Endothelial cell of umbilical vein (primary cell): ENCODE results near the gene RIMS3. TPM values are rescaled to one million over a fixed set of nuclear protein-coding genes. Genes with fewer than 3 reads are reported as not detected.

Experiments used
- BruUV-seq: library from RNA; stranded (reverse); fragments of 400-500 nt; replicated peaks from 2 replicates; lab custom pipeline; 2021; lab: Mats Ljungman, UMichigan
- CTCF ChIA-PET: fragments of 300-600, 350-600 bp; sonication (Branson Sonifier 250); formaldehyde crosslinking; loops from one replicate; lab custom pipeline; 2021; ENCODE audit warnings: antibody characterized with exemption, inconsistent platforms; lab: Charles Lee
- POLR2A ChIA-PET: fragments of 300-600, 350-600 bp; sonication (Branson Sonifier 250); formaldehyde crosslinking; loops from one replicate; lab custom pipeline; 2021; ENCODE audit warnings: antibody characterized with exemption, inconsistent platforms; lab: Charles Lee
- DNase-seq: peaks from one replicate; pipeline ENCODE4 v3.0.0-alpha.2; 2011; ENCODE audit warnings: low read depth, low spot score
- FAIRE-seq: peaks from 2 replicates; lab custom pipeline; 2011; peaks lifted over from hg19 to GRCh38; lab: Jason Lieb, UNC
- H2AFZ ChIP-seq: 2 replicates; pipeline ENCODE4 v1.6.0; 2012; ENCODE audit warnings: low read depth, low read length, control low read depth, inconsistent platforms
- H3K27ac ChIP-seq: 2 replicates; pipeline ENCODE4 v1.5.1; 2011; ENCODE audit warnings: low read depth, mild to moderate bottlenecking, control low read depth, low read length, moderate library complexity; ENCODE audit not compliant: insufficient read depth
- H3K27me3 ChIP-seq, 2 experiments: 2 replicates each; pipeline versions ENCODE4 v1.6.0 to v1.6.1; 2011; ENCODE audit warnings: low read length in 2 of 2, mixed read lengths in 1 of 2; ENCODE audit not compliant: control insufficient read depth in 2 of 2, insufficient read depth in 2 of 2
- H3K36me3 ChIP-seq, 2 experiments: 2 replicates in 1 of 2; 3 replicates in 1 of 2; pipeline ENCODE4 v1.5.1; 2011; ENCODE audit warnings: low read length in 2 of 2, mild to moderate bottlenecking in 1 of 2, moderate library complexity in 1 of 2; ENCODE audit not compliant: control insufficient read depth in 2 of 2, insufficient read depth in 2 of 2; ENCODE audit errors: extremely low read depth in 1 of 2
- H3K4me1 ChIP-seq: 3 replicates; pipeline ENCODE4 v1.5.1; 2011; ENCODE audit warnings: mild to moderate bottlenecking, low read length; ENCODE audit not compliant: control insufficient read depth, insufficient read depth; ENCODE audit errors: extremely low read depth
- H3K4me2 ChIP-seq: 2 replicates; pipeline ENCODE4 v1.6.1; 2011; ENCODE audit warnings: low read length, control low read depth, mixed read lengths; ENCODE audit not compliant: insufficient read depth
- H3K4me3 ChIP-seq, 3 experiments: fragments of 200-600 bp in 1 of 3; sonication (generic), shearing (Covaris generic) in 1 of 3; replicated peaks in 1 of 3; 2 replicates each; pipeline ENCODE4 v1.5.1; 2011 to 2016; ENCODE audit warnings: control low read depth in 3 of 3, low read length in 3 of 3, mild to moderate bottlenecking in 2 of 3, inconsistent platforms in 1 of 3, low read depth in 1 of 3, moderate library complexity in 1 of 3; ENCODE audit not compliant: insufficient read depth in 1 of 3
- H3K79me2 ChIP-seq: 2 replicates; pipeline ENCODE4 v1.6.0; 2012; ENCODE audit warnings: low read length, inconsistent platforms; ENCODE audit not compliant: control insufficient read depth, insufficient read depth
- H3K9ac ChIP-seq: replicated peaks from 2 replicates; pipeline ENCODE3; 2011; ENCODE audit warnings: low read length, control low read depth; ENCODE audit not compliant: insufficient read depth; ENCODE audit errors: extremely low read depth
- H3K9me1 ChIP-seq: replicated peaks from 3 replicates; pipeline ENCODE4 v1.6.0; 2011; ENCODE audit warnings: mild to moderate bottlenecking, low read length; ENCODE audit not compliant: control insufficient read depth, insufficient read depth; ENCODE audit errors: extremely low read depth
- H3K9me3 ChIP-seq: replicated peaks from 2 replicates; pipeline ENCODE4 v1.5.1; 2012; ENCODE audit warnings: low read length, inconsistent platforms; ENCODE audit not compliant: control insufficient read depth, insufficient read depth
- H4K20me1 ChIP-seq: replicated peaks from 2 replicates; pipeline ENCODE3; 2011; ENCODE audit warnings: mild to moderate bottlenecking, low read length; ENCODE audit not compliant: control insufficient read depth, insufficient read depth; ENCODE audit errors: extremely low read depth
- EZH2 ChIP-seq: IDR thresholded peaks from 2 replicates; pipeline ENCODE4 v1.6.1; 2012; ENCODE audit warnings: borderline replicate concordance, low read depth, mild to moderate bottlenecking, moderate library complexity, low read length, inconsistent platforms; ENCODE audit not compliant: severe bottlenecking
- FOS ChIP-seq: IDR thresholded peaks from 2 replicates; pipeline ENCODE4 v1.6.1; 2011; ENCODE audit warnings: mild to moderate bottlenecking, low read length, moderate library complexity, borderline replicate concordance; ENCODE audit not compliant: insufficient read depth
- GATA2 ChIP-seq: IDR thresholded peaks from 2 replicates; pipeline ENCODE4 v1.7.0; 2011; ENCODE audit warnings: low read depth, mild to moderate bottlenecking, moderate library complexity, mixed read lengths, low read length; ENCODE audit not compliant: insufficient read length, insufficient read depth
- JUN ChIP-seq: IDR thresholded peaks from 2 replicates; pipeline ENCODE4 v1.6.1; 2011; ENCODE audit warnings: borderline replicate concordance, low read depth; ENCODE audit not compliant: insufficient read length, insufficient read depth
- MAX ChIP-seq: IDR thresholded peaks from 2 replicates; pipeline ENCODE4 v1.6.1; 2011; ENCODE audit not compliant: insufficient read depth, insufficient read length
- MYC ChIP-seq: IDR thresholded peaks from one replicate; pipeline ENCODE4 v1.6.1; 2011; ENCODE audit warnings: mild to moderate bottlenecking, low read depth, low read length
- POLR2A ChIP-seq: IDR thresholded peaks from 2 replicates; pipeline ENCODE4 v1.6.1; 2012; ENCODE audit warnings: low read depth, mild to moderate bottlenecking, control low read depth, low read length
- POLR2AphosphoS5 ChIP-seq: IDR thresholded peaks from 2 replicates; pipeline ENCODE4 v1.6.1; 2012; ENCODE audit warnings: low read depth, mild to moderate bottlenecking, control low read depth, low read length, moderate library complexity; ENCODE audit not compliant: insufficient read depth
- dilution Hi-C: fragments of 300-500 bp; cut with MboI; formaldehyde crosslinking; loops from one replicate; pipeline ENCODE4 v1.15.0; 2019; ENCODE audit warnings: low sequenced_read_pairs; ENCODE audit not compliant: extremely low pct_ligation_motif_present
- intact Hi-C: fragments of 100-400 bp; cut with micrococcal nuclease; formaldehyde crosslinking; loops from one replicate; pipeline ENCODE4 v1.10.0; 2022
- polyA plus RNA-seq, 4 experiments: library from polyadenylated mRNA; depleted of rRNA in 3 of 4; stranded (reverse) in 3 of 4; unstranded in 1 of 4; fragments of >200 nt; gene quantifications; 2 replicates each; pipeline versions ENCODE4 v1.2.1 to v1.2.3, GENCODE V29; 2011 to 2012; ENCODE audit warnings: missing spikeins in 1 of 4
- total RNA-seq: library from RNA; stranded (reverse); gene quantifications from 2 replicates; pipeline ENCODE4 v1.2.3, GENCODE V29; 2021
- TF ChIP-seq, protein P1 (sequence below), 2 donors: IDR thresholded peaks; 1 replicate in 1 of 2; 2 replicates in 1 of 2; pipeline ENCODE4 v1.5.1; 2011; ENCODE audit warnings: low read length in 2 of 2, mild to moderate bottlenecking in 2 of 2, moderate library complexity in 2 of 2, control low read depth in 1 of 2, inconsistent platforms in 1 of 2, low read depth in 1 of 2; ENCODE audit not compliant: insufficient read depth in 1 of 2; ENCODE audit errors: extremely low read depth in 1 of 2

The RIMS3 gene
- total and polyA plus RNA-seq, 2 donors (not counting 3 experiments of a cell fraction or from before 2014, with no cell fraction given), result 0.14 to 0.15 TPM

- no peaks in the 10 kb centered on the region for H3K4me1 ChIP-seq
- dilution Hi-C loops (no loop called here), intact Hi-C loops (no loop called here)
- FAIRE-seq (no peak), DNase-seq (no peak)
- H3K27me3 ChIP-seq, result peaks cover 18% of the 10 kb centered on the region in 2 experiments
- TF ChIP-seq POLR2A (no peak), MYC (no peak), POLR2AphosphoS5 (no peak), FOS (no peak), GATA2 (no peak), JUN (no peak), EZH2 (no peak), MAX (no peak)
- TF ChIP-seq, protein P1, sequence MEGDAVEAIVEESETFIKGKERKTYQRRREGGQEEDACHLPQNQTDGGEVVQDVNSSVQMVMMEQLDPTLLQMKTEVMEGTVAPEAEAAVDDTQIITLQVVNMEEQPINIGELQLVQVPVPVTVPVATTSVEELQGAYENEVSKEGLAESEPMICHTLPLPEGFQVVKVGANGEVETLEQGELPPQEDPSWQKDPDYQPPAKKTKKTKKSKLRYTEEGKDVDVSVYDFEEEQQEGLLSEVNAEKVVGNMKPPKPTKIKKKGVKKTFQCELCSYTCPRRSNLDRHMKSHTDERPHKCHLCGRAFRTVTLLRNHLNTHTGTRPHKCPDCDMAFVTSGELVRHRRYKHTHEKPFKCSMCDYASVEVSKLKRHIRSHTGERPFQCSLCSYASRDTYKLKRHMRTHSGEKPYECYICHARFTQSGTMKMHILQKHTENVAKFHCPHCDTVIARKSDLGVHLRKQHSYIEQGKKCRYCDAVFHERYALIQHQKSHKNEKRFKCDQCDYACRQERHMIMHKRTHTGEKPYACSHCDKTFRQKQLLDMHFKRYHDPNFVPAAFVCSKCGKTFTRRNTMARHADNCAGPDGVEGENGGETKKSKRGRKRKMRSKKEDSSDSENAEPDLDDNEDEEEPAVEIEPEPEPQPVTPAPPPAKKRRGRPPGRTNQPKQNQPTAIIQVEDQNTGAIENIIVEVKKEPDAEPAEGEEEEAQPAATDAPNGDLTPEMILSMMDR (IDR thresholded peaks at IDR 0.05; ENCODE audit: extremely low read depth in 1 of 2, insufficient read depth in 1 of 2, low read depth in 1 of 2, low read length in 2 of 2), result no peak
- ChIA-PET CTCF (interaction anchor here (1.8 kb wide), 1 partner anchor 10 kb away, joined by 4 read pairs; no protein-coding TSS in a partner anchor), POLR2A (no interaction called here)
- no peaks in the 10 kb centered on the region for H3K79me2 ChIP-seq
- H3K27ac ChIP-seq, result no peak overlapping the region
- H3K9me1 ChIP-seq, result no peaks in the 10 kb centered on the region
- H3K4me2 ChIP-seq, result no peak overlapping the region
- no TSS peak for BruUV-seq
- no peaks in the 10 kb centered on the region for H3K36me3 ChIP-seq
- no peaks in the 10 kb centered on the region for H4K20me1 ChIP-seq
- H3K4me3 ChIP-seq, result no peak overlapping the region
- H3K9ac ChIP-seq, result no peak overlapping the region
- no peak overlapping the region for H2AFZ ChIP-seq
- no peaks in the 10 kb centered on the region for H3K9me3 ChIP-seq
Measured at GRCh38 chr1:40620150-40620549, 45.3 kb downstream of the RIMS3 start.
